GM18505 (cell line): ENCODE data around the gene NGB.

Experiments
- ATAC-seq: cut with Tn5 transposase; IDR thresholded peaks from one replicate; pipeline ENCODE4 v1.9.1; 2021; ENCODE audit not compliant: unreplicated experiment
- POLR2A ChIP-seq: IDR thresholded peaks from 4 replicates; pipeline ENCODE4 v1.6.1; 2011; ENCODE audit warnings: borderline replicate concordance; ENCODE audit not compliant: insufficient read depth, insufficient read length; ENCODE audit errors: extremely low read depth

The NGB gene

DNA sequence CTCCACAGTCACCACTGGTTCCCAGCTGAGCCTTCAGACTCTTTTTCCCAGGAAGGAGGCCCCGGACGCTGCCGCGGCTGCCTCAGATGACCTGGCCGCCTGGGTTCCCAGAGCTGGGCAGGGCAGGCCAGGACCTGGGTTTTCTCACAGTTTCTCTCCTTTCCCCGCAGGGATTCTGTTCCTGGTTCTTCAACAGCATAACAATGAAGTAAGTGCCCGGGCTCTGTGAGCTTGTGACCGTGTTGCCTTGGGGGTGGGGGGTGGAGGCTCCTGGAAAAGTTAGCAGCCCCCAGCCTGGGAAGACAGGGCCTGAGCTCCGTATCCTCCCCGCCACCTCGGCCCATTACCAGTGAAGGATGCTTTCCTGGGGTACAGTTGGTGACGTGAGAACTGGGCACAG, 45.8 kb downstream of the NGB start:
- no peak for ATAC-seq
- TF ChIP-seq POLR2A = no peak

DNA sequence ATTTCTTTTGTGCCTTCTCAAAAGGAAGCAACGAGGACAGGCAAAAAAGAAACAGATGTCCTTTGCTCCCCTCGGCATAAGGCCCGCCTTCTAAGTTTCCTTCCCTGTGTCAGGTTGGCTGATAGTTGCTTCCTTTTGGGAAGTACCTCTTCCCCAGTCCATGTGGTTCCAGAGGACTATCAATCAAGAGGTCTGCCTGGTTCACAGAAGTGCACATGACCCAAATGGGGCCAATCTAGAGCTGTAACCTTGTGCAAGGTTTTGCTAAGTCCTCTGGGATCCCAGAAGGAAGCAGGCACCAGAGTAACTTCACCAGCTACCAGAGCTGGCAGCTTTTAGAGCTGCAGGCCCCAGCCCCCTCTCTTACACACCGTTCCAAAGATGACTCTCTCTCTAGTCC, 46.8 kb downstream of the NGB start:
- ATAC-seq = no peak
- no peak for TF ChIP-seq POLR2A

DNA sequence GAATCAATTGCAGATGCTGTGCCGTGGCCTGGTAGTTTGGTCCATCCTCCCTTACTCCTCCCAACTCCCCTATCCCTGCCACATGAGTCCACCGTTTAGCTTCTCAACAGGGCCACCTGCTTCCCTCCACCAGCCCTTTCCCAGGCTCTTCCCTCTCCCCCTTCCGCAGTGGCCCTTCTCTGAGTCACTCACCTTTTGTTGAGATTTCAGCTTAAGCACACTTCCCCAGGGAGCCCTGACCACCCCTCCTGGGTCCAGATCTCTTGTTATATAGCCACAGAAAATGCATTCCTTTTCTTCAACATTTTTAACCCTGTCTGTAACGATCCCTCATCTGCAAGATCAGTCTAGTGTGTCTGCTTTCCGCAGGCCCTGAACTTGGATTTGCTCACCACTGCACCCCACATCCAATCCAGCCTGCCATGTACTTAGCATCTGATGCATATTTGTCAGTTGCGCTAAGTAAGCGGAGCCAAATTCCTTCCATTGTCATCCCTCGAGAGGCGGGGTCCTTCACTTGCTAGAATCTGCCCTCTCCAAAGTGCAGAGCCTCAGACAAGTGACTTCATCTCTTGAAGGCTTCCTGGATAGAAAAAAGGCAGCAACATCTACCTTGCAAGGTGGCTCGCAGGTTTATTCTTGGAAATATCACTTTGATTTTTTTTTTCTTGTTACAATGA, 48.3 kb downstream of the NGB start:
- no peak for TF ChIP-seq POLR2A
- ATAC-seq = no peak

DNA sequence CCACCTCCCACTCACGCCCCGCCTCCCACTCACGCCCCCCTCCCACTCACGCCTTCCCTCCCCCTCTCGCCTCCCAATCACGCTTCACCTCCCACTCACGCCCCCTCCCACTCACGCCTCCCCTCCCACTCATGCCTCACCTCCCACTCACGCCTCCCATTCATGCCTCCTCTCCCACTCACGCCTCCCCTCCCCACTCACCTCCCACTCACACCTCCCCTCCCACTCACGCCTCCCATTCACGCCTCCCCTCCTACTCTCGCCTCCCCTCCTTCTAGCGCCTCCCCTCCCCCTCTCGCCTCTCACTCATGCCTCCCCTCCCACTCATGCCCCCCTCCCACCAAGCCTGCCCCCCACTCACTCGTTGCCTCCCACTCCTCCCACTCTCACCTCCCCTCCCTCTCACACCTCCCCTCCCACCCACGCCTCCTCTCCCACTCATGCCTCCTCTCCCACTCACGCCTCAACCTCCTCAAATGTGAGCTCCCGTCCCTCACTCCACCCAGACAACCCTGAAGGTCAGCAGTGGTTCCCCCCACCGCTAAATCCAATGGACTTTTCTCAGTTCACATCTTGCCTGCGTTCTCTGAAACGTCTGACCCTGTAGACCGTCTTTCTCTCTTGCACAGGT, 49.6 kb downstream of the NGB start:
- TF ChIP-seq POLR2A = no peak
- no peak for ATAC-seq

DNA sequence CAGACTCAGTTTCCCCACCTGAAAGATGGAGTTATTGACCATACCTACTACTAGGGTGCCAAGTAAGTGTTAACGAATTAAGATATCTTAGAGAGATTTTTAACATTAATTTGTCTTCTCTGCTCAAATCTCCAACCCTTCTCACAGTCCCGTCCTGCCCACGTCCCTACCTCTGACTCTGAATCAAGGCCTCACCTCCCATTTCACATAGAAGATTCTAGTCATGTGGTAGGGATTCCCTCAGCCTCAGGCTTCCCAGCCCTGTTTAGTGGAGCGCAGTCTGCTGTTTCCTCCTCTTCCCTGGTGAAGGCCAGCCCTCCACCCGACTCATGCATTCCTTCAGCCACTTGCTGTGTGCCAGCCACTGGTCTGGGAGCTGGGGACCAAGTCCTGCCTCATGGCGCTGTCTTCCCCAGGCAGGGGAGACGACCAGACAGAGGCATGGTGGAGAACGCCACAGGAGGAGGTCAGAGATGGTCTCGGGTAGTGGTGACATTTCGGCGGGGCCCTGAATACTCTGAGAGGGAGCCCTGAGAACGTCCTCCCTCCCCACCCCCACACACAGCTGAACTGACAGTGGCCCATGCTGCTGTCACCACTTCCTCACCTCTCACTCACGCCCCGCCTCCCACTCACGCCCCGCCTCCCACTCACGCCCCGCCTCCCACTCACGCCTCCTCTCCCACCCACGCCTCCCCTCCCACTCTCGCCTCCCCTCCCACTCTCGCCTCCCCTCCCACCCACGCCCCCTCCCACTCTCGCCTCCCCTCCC, 50.6 kb downstream of the NGB start:
- TF ChIP-seq POLR2A = no peak
- no peak for ATAC-seq

DNA sequence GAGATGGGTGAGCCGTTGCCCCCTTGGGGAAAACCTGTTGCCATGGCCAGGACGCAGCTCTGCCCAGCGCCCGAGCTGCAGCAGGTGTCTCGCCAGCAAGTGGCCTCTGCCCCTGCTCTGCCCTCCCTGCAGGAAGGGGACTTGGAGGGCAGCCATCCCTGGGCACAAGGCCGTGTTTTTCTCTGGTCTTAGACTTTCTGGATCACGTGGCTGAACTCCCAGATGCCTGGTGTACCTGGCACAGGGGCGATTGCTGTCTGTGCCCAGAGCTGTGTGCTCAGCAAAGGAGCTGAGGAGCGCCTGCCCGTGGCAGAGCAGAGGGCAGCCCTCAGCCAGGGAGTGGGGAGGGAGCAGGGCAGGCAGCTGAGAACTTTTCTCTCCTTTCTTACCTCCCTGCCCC, 51.4 kb downstream of the NGB start:
- no peak for TF ChIP-seq POLR2A
- ATAC-seq = no peak

DNA sequence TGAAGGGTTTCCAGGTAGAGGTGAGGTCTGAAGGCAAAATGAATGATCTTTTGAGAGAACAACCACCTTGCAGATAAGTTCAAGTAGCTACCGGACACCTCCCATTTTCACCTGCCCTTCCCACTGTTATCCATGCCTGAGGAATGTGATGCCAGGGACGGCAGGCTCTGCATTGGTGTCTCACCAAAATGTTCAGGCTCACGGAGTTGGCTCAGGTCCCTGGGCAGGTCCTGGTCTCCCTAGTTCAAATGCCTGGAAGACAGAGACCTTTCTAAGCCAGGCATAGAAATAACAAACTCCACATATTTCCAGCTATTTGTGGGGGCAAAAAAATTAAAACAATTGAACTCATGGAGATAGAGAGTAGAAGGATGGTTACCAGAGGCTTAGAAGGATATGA, 53.5 kb downstream of the NGB start:
- TF ChIP-seq POLR2A = no peak
- no peak for ATAC-seq
